NCI-H1436 (cell line): ENCODE results near the gene CFB.
"Not testable (repeated sequence)": the region's sequence is repeated elsewhere in the genome, so short reads cannot be mapped to it uniquely, and the experiment has no call there.

Experiments
- DNase-seq: peaks from one replicate; lab custom pipeline; 2025; lab: John Stamatoyannopoulos, UW

Gene CFB

GRCh38 chr6:31911826-31912585 lies 33.9 kb upstream of the CFB start:
- DNase-seq = no peak

- DNase-seq = no peak
Measured at GRCh38 chr6:31915351-31915750, 30.5 kb upstream of the CFB start.

- no peak for DNase-seq
Measured at GRCh38 chr6:31915756-31916155, 30.1 kb upstream of the CFB start.

GRCh38 chr6:31918069-31918720 lies 27.7 kb upstream of the CFB start:
- DNase-seq = no peak

GRCh38 chr6:31919624-31920303 lies 26.1 kb upstream of the CFB start:
- DNase-seq = no peak

- no peak for DNase-seq
Measured at GRCh38 chr6:31920811-31921210, 25.1 kb upstream of the CFB start.

GRCh38 chr6:31922942-31923341 lies 23.0 kb upstream of the CFB start:
- no peak for DNase-seq

- no peak for DNase-seq
Measured at GRCh38 chr6:31927242-31927862, 18.5 kb upstream of the CFB start, which contains the start of gene C2. Gene C2 (plus strand): TSS chr6:31927717. CDS start chr6:31927753, 36 bp downstream.

- no peak for DNase-seq
Measured at GRCh38 chr6:31927863-31928671, 17.8 kb upstream of the CFB start.

GRCh38 chr6:31928672-31928939 lies 17.3 kb upstream of the CFB start:
- DNase-seq = no peak

- no peak for DNase-seq
Measured at GRCh38 chr6:31930962-31931361, 14.9 kb upstream of the CFB start.

GRCh38 chr6:31932137-31932536 lies 13.8 kb upstream of the CFB start:
- DNase-seq = not testable (repeated sequence)

- DNase-seq = no peak
Measured at GRCh38 chr6:31933537-31933936, 12.4 kb upstream of the CFB start.

- DNase-seq = no peak
Measured at GRCh38 chr6:31935021-31935420, 10.9 kb upstream of the CFB start.

- DNase-seq = no peak
Measured at GRCh38 chr6:31935823-31936222, 10.1 kb upstream of the CFB start.

GRCh38 chr6:31940256-31940664 lies 5.6 kb upstream of the CFB start:
- DNase-seq = no peak

- DNase-seq = no peak
Measured at GRCh38 chr6:31943742-31944141, 2.2 kb upstream of the CFB start.

- DNase-seq = no peak
Measured at GRCh38 chr6:31945154-31945506, 765 bp upstream of the CFB start.

- DNase-seq = no peak
Measured at GRCh38 chr6:31946370-31946885, 533 bp downstream of the CFB start.

GRCh38 chr6:31947070-31947675 lies 1.3 kb downstream of the CFB start:
- no peak for DNase-seq

- DNase-seq = no peak
Measured at GRCh38 chr6:31947864-31948263, 2.0 kb downstream of the CFB start.
